ENCODE data around the gene PLSCR1.
"Not testable (repeated sequence)": the region's sequence is repeated elsewhere in the genome, so short reads cannot be mapped to it uniquely, and the experiment has no call there.

The PLSCR1 gene

GRCh38 chr3:146511402-146512134, 32.8 kb downstream of the PLSCR1 start:
- DNase-seq = no peak

GRCh38 chr3:146507331-146508120, 36.9 kb downstream of the PLSCR1 start:
- DNase-seq = no peak

- DNase-seq = no peak
These were observed 38.9 kb downstream of the PLSCR1 start for GRCh38 chr3:146505516-146505915.

DNA sequence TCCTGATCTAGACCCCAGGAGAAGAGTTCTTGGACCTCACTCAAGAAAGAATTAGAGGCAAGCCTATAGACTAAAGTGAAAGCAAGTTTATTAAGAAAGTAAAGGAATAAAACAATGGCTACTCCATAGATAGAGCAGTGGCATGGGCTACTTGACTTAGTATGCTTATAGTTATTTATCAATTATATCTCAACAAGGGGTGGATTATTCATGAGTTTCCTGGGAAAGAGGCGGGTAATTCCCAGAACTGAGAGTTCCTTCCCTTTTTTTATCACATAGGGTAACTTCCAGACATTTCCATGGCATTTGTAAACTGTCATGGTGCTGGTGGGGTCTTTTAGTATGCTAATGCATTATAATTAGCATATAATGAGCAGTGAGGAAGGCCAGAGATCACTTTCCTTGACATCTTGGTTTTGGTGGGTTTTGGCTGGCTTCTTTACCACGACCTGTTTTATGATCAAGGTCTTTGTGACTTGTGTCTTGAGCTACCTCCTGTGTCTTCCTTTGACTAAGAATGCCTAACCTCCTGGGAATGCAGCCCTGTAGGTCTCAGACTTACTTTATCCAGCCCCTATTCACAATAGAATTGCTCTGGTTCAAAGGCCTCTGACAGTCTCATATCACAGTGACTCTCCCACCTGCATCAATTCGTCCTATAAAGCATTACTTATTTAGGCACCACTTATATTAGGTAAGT, 39.8 kb downstream of the PLSCR1 start:
- no peak for DNase-seq

DNA sequence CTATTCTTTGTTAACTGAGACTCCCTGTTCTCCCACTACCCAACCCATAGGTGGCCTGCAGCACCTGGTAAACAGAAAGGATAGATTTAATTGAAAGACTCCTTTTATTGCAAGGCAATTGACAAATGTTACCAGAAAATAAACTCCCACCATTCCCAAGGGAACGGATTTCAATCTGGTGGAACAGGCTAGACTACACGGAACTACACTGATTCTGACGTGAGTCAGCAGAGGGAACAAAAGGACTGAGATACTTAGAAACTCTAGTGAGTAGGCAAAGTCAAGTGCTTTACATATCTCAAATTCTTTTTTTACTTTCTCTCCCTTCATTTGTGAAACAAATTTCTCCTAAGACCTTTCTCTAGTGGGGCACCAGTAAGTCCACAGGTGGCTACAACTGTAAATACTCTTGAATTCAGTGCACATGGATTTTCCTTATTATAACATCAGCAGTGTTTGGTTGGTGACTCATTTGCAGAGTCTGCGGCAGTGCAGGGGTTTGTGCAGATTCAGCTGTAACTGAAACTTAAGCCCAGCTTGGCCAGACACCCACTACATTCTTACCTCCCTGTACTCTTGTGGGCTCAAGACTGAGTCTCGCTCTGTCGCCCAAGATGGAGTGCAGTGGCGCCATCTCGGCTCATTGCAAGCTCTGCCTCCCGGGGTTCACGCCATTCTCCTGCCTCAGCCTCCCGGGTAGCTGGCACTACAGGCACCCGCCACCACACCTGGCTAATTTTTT, 40.8 kb downstream of the PLSCR1 start:
- no peak for DNase-seq

- no peak for DNase-seq
These were observed 41.4 kb downstream of the PLSCR1 start for GRCh38 chr3:146502887-146503460.

DNA sequence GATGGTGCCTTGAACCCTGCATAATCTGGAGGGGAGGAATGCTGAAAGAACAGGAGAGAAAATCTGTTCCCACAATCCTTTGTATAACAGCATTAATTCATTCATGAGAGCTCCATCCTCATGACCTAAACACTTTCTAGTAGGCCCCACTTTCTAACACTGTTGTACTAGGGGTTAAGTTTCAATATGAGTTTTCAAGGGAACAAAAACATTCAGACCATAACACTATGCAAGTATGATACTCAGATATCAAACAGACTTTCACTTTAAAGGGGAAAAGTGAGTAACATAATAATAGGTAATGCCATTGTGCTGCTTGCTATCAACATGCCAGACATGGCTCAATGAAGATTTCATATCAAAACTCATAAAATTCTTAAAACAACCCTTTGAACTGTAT, 42.7 kb downstream of the PLSCR1 start:
- DNase-seq = no peak

DNA sequence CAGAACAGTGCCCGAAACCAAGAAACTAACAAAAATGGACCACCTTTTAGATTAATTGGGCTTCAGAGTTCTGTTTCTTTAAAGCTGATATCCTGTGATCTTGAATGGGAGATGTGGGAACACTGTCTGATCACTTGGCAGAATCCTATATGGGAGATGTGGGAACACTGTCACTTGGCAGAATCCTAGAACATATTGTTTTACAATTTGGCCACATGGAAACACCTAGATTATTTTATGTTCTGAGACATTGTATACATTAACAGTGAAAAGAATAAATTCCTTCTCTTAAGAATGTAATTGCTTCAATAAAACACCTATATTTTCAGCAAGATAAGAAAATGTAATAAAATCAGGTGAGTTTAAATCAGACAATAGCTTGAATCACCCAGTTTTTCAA, 44.7 kb downstream of the PLSCR1 start:
- no peak for DNase-seq

DNA sequence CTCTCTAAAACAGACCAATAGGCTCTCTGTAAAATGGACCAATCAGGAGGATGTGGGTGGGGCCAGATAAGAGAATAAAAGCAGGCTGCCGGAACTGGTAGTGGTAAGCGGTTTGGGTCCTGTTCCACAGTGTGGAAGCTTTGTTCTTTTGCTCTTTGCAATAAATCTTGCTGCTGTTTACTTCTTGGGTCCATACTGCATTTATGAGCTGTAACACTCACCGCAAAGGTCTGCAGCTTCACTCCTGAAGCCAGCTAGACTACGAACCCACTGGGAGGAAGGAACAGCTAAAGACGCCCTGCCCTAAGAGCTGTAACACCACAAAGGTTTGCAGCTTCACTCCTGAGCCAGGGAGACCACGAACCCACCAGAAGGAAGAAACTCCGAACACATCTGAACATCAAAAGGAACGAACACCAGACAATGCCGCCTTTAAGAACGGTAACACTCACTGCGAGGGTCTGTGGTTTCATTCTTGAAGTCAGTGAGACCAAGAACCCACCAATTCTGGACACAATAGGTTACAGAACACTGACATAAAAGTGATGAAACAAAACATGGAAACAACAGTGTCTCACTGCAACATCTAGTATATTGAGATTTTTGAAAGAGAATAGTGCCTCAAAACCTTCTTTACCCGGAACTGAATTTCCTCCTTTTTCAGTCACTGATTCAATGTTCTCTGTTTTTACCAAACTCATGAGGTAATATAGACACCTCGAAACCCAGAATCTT, 46.2 kb downstream of the PLSCR1 start:
- no peak for DNase-seq

- not testable (repeated sequence) for DNase-seq
These were observed 47.1 kb downstream of the PLSCR1 start for GRCh38 chr3:146497145-146497843.

- DNase-seq = no peak
These were observed 47.7 kb downstream of the PLSCR1 start for GRCh38 chr3:146496726-146497125.

DNA sequence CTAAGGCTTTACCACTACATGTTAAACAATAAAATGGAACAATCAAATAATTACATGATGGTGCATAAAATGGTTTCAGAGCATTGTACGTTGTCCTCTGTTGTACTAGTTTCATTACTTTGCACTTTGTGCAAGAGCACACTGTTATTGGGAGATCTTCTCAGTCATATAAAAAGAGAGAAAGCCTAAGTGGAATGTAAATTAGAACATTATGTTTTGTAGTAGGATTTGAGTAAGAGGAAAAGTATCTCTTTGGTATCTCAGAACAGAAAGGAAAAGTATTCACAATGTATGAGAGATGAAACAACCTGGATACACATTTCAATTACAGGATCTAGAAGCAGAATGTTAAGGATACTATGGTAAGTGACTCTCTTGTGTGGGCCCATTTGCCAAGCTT, 48.2 kb downstream of the PLSCR1 start:
- no peak for DNase-seq

GRCh38 chr3:146493761-146494160, 50.6 kb downstream of the PLSCR1 start:
- no peak for DNase-seq

GRCh38 chr3:146493221-146493620, 51.2 kb downstream of the PLSCR1 start:
- DNase-seq = no peak

GRCh38 chr3:146491303-146491702, 53.1 kb downstream of the PLSCR1 start:
- DNase-seq = no peak

- no peak for DNase-seq
These were observed 59.1 kb downstream of the PLSCR1 start for GRCh38 chr3:146485297-146485696.

DNA sequence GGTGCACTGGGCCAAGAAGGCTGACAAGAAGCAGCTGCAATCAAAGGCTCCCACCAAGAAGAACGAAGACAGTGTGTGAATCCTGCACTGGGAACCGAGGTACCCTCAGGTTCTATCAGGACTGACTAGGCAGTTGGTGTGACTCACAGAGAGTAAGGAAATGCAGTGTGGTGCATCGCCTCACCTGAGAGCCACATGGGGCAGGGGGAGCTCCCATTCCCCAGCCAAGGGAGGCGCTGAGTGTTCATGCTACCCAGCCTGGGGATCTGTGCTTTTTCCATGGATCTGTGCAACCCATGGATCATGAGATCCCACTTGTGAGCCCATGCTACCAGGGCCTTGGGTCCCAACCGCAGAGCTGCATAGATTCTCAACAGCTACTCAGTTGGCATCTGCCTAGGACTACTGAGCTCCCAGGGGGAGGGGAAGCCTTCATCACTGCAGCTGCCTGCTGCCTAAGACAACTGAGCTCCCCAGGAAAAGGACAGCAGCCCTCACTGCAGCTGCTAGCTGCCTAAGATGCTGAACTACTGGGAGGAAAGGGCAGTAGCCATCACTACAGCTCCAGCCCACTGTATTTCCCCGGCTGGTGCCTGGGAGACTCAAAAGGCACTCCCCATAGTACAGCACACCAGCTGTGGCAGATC, 68.2 kb downstream of the PLSCR1 start:
- no peak for DNase-seq

- DNase-seq = not testable (repeated sequence)
These were observed 69.4 kb downstream of the PLSCR1 start for GRCh38 chr3:146474976-146475375.

GRCh38 chr3:146473726-146474125, 70.7 kb downstream of the PLSCR1 start:
- no peak for DNase-seq

DNA sequence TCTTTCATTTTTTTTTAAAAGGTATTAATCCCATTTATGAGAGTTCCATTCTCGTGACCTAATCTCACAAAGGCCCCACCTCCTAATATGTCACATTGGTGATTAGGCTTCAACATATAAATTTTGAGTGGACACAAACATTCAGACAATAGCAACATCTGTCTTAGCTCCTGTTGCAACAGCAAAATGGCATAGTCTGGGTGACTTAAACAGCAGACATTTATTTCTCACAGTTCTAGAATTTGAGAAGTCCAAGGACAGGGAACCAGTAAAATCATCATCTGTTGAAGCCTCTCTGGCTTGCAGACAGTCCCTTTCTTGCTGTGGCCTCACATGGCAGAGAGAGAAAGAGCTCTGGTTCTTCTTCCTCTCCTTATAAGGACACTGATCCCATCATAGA, 71.8 kb downstream of the PLSCR1 start:
- no peak for DNase-seq

DNA sequence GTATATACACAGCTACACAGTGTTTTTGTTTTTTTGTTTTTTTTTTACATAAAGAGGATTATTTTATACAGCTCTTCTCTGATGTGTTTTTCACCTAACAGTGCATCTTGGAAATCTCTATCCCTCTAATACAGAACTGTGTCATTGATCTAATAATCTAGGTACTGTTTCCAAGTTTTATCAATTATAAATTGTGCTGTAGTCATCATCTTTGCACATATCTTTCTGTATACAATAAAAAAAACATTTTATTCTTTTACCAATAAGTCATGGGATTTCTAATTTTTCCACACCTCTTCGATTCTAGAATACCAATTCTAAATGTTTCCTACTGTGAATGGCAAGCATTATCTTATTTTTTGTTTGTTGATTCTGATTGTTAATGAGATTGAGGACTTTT, 73.4 kb downstream of the PLSCR1 start:
- no peak for DNase-seq

All from activated CD4-positive, alpha-beta T cell treated with anti-CD3 and anti-CD28 coated beads for 4 hours (primary cell).